ENCODE results near the gene IARS1.

Gene IARS1

DNA sequence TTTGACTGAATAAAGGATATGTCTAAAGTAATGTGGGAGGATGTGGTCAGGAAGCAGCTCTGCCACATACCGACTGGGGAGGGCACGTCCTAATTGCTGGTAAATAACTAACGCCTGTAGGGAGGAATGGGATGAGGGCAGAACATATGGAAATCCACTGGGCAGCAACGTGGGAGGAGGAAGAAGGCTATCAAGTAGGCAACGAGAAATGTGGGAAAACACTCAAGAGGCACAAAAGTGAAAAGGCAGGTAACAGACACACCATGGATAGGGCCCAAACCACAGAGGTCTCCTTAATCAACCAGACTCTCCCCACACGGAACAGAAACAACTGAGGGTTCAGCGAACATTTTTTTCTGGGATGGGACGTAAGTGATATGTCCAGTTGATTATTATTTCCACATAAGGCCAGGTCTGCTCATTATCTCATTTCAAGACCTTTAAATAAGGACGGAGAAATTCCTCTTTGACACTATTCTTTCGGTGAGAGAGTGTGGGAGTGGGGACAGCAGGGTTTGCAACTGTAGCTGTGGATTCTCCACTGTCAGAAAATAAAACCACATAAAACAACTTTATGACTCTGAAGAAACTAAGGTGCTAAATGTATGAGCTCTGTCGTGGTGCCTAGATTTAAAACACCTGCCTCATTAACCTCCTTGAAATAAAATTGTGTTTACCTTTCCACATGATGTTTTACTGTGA, 17.0 kb downstream of the IARS1 start:
- Mint-ChIP-seq H3K27ac (peak overlapping the region; percentile 44), H3K4me1 (peaks cover 30% of the 10 kb centered on the region), H3K27me3 (no peaks in the 10 kb centered on the region), H3K4me3 (peak overlapping the region; percentile 53), H3K36me3 (peaks cover 34% of the 10 kb centered on the region), H3K9me3 (no peaks in the 10 kb centered on the region)

DNA sequence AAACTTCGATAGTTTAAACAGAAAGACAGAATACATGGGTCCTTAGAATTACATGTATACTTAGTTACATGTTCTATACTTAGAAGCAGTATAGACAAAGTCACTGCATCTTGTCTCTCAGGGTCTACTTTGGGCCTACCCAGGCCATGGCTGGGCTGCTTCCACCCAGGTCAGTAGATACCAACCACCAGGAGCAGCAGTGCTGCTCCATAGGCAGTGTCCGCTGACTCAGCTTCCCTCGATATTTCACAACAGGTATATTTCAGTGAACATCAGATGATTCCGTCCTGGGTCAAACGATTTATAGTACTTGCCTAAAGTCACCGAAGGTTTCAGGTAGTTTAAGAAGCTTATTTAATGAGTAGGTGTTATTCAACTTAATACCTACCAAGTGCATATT, 18.0 kb downstream of the IARS1 start:
- peaks cover 28% of the 10 kb centered on the region for H3K4me1 Mint-ChIP-seq
- H3K4me3 Mint-ChIP-seq, result no peak overlapping the region
- no peaks in the 10 kb centered on the region for H3K9me3 Mint-ChIP-seq
- no peaks in the 10 kb centered on the region for H3K27me3 Mint-ChIP-seq
- peaks cover 39% of the 10 kb centered on the region for H3K36me3 Mint-ChIP-seq
- no peak overlapping the region for H3K27ac Mint-ChIP-seq

DNA sequence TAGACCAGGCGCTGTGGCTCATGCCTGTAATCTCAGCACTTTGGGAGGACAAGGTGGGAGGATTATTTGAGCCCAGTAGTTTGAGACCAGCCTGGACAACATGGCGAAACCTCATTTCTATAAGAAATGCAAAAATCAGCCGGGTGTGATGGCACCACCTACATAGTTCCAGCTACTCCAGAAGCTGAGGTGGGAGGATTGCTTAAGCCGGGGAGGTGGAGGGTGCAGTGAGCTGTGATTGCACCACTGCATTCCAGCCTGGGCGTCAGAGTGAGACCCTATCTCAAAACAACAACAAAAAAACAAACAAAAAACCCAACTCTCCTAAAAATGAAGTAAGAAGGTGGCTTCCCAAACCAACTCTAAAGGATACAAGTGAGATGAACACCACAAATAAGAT, 23.0 kb downstream of the IARS1 start:
- Mint-ChIP-seq H3K9me3 (no peaks in the 10 kb centered on the region), H3K27me3 (no peaks in the 10 kb centered on the region), H3K4me1 (no peaks in the 10 kb centered on the region), H3K4me3 (no peak overlapping the region), H3K27ac (no peak overlapping the region), H3K36me3 (peaks cover 33% of the 10 kb centered on the region)

DNA sequence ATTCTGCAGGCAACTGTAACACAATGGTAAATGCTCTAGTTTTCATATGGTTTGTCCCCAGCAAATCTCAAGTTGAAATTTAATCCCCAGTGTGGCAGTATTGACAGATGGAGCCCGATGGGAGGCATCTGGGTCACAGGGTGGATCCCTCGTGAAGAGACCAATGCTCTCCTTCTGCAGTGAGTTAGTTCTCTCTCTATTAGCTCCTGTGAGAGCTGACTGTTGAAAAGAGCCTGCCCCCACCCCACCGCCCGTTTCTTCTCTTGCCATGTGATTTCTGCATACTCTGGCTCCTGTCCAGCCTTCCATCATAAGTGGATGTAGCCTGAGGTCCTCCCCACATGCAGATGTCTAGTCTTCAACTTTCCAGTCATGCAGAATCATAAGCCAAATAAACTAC, 27.0 kb downstream of the IARS1 start:
- no peaks in the 10 kb centered on the region for H3K4me1 Mint-ChIP-seq
- peaks cover 34% of the 10 kb centered on the region for H3K36me3 Mint-ChIP-seq
- no peak overlapping the region for H3K4me3 Mint-ChIP-seq

DNA sequence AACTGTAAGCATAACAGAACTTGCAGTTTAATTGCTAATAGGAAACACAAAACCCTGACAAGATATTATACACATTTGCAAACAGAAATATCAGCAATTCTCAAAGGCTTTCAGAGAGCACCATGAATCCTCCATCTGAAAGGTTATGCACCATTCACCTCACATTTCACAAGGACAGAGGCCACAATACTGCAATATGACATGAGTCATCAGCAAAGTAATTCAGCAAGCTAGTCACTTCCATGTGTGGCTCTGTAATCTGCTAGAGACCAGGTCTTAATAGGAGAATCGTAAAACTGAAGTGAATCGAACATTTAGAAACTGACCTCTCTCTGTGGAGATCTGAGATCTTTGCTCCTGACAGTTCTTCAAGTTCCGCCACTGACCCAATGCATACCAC, 28.3 kb downstream of the IARS1 start:
- H3K36me3 Mint-ChIP-seq, result peaks cover 28% of the 10 kb centered on the region
- no peak overlapping the region for H3K4me3 Mint-ChIP-seq
- H3K9me3 Mint-ChIP-seq, result no peaks in the 10 kb centered on the region
- no peaks in the 10 kb centered on the region for H3K27me3 Mint-ChIP-seq
- H3K27ac Mint-ChIP-seq, result no peak overlapping the region
- H3K4me1 Mint-ChIP-seq, result no peaks in the 10 kb centered on the region

More for the DNA sequence above, 27.0 kb downstream of the IARS1 start:
- Mint-ChIP-seq H3K9me3 (no peaks in the 10 kb centered on the region), H3K27me3 (no peaks in the 10 kb centered on the region), H3K27ac (no peak overlapping the region)

GRCh38 chr9:92263131-92263530, 30.4 kb downstream of the IARS1 start:
- Mint-ChIP-seq H3K36me3 (peaks cover 20% of the 10 kb centered on the region), H3K4me1 (no peaks in the 10 kb centered on the region), H3K27ac (no peak overlapping the region), H3K27me3 (no peaks in the 10 kb centered on the region), H3K9me3 (no peaks in the 10 kb centered on the region), H3K4me3 (no peak overlapping the region)

DNA sequence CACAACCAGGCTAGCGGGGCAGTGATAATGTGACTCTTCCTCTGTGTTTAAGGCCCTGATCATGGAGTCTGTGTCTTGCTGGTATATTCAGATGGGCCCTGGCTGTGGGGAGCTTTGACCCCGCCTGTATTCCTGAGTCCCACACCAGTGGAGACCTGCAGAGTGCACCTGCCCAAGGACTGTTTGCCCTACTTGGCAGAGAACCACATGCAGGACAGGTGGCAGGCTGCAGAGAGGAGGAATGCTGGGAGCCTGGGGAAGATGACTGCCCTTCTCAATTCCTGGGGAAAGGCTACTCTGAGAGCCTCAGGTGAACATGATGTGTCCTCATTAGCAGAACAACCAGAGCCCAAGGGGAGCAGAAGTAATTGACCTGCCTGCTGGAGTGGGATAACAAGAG, 36.2 kb downstream of the IARS1 start:
- Mint-ChIP-seq H3K27ac (no peak overlapping the region), H3K4me3 (no peak overlapping the region), H3K9me3 (no peaks in the 10 kb centered on the region), H3K4me1 (no peaks in the 10 kb centered on the region), H3K36me3 (peaks cover 14% of the 10 kb centered on the region), H3K27me3 (no peaks in the 10 kb centered on the region)

DNA sequence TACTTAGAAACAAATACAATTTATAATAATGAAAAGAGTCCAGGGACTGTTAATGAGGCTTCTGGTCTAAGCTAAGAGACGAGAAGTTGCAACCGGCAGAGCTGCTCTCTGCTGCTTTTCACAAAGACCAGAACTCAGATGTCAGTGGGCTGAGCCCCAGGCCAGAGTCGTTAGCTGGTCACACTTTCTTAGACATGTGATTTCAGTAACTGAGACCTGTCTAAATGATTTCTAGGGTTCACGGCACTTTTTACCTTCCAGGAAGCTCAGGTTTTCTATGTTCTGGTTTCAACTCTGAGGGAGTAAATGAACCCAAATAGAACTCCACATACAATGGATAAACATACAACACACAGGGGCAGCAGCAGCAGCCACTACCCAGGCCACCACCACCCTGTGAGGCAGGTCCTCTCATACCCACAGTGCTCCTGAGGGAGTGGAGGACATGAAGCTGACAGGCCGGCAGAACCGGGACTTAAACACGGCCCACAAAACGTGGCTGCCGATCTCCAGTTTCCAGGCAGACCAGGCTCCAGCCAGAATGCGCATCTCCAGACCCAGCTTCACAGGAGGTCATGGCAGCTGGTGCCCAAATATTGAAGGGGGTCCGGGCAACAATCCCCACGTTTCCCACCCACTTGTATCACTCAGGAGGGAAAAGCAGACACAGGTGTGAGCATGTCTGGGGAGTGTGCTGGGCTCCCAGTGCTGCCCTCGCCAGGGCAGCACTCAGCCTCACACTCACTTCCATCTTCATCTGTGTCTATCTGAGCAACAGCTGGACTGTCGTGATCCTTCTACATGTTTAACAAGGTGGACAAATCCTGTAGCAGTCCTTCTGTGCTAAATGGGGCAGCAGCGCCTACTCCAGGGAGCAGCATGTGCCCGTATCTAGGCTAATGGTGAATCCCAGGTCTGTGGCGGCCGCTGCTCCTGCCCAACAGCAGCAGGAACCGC, 38.8 kb downstream of the IARS1 start:
- Mint-ChIP-seq H3K27me3 (no peaks in the 10 kb centered on the region), H3K4me3 (no peak overlapping the region), H3K36me3 (peaks cover 23% of the 10 kb centered on the region), H3K4me1 (no peaks in the 10 kb centered on the region), H3K9me3 (no peaks in the 10 kb centered on the region), H3K27ac (no peak overlapping the region)

DNA sequence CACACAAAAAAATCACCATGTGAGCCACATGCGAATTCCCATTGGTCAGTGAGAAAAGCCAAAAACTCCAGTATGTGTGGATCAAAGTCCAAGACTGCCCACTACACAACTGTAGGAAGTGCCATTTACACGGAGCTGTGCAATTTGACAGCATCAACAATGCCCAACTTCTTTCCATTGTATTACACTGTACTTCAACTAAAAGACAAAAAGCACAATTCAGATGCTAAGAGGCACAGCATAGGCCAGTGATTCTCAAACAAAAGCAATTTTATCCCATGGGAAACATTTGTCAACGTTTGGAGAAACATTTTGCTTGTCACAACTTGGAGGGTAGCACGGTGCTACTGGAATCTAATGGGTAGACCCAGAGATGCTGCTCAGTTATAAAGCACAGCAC, 39.8 kb downstream of the IARS1 start:
- Mint-ChIP-seq H3K4me3 (no peak overlapping the region), H3K9me3 (no peaks in the 10 kb centered on the region), H3K36me3 (peaks cover 27% of the 10 kb centered on the region), H3K27me3 (no peaks in the 10 kb centered on the region), H3K4me1 (no peaks in the 10 kb centered on the region), H3K27ac (no peak overlapping the region)

GRCh38 chr9:92247981-92248380, 45.5 kb downstream of the IARS1 start:
- Mint-ChIP-seq H3K36me3 (peaks cover 42% of the 10 kb centered on the region), H3K27me3 (no peaks in the 10 kb centered on the region), H3K27ac (no peak overlapping the region), H3K9me3 (no peaks in the 10 kb centered on the region), H3K4me1 (no peaks in the 10 kb centered on the region), H3K4me3 (no peak overlapping the region)

GRCh38 chr9:92247296-92247695, 46.2 kb downstream of the IARS1 start:
- Mint-ChIP-seq H3K36me3 (peaks cover 44% of the 10 kb centered on the region), H3K4me3 (no peak overlapping the region), H3K27me3 (no peaks in the 10 kb centered on the region), H3K27ac (no peak overlapping the region), H3K4me1 (no peaks in the 10 kb centered on the region), H3K9me3 (no peaks in the 10 kb centered on the region)

DNA sequence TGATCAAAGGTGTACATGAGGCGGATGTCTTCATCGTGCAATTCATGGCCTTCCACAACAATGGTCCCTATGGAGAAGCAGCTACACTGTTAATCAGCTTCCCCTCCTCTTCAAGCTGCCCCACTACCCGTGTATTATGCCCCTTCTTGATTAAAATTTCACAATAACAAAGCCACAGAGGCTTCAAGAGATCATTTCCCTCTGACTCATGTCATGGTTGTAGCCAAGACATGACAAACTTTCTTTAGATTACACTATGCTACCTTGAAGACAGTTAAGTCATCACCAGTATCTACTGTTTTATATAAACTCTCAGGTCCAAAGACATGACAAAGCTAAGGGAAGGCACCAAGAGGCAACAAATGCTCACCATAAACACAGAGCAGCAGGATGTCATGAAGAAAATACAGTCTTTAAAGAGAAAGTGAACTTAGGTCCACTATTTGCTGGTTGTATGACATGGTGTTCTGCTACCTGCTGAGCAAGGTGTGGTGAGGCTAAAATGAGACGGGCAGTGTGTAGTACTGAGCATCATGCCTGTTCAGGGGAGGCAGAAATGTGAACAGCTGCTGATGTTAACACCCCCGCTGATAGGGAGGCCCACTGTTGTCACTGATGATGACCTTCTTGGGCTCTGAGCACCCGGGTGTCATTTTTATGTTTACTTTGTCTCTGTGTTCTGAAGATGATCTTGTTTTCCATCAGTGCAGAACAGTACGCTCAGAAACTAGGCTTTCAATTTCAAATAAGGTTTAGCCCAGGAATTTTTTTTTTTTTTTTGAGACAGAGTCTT, 48.3 kb downstream of the IARS1 start:
- Mint-ChIP-seq H3K27ac (no peak overlapping the region), H3K27me3 (no peaks in the 10 kb centered on the region), H3K4me1 (no peaks in the 10 kb centered on the region), H3K9me3 (no peaks in the 10 kb centered on the region), H3K36me3 (peaks cover 48% of the 10 kb centered on the region), H3K4me3 (no peak overlapping the region)
